IPS-NIHi7 (cell line): Measurements from ENCODE around the gene DAPK3.
"Not testable (repeated sequence)": the region's sequence is repeated elsewhere in the genome, so short reads cannot be mapped to it uniquely, and the experiment has no call there.

Source experiments
- DNase-seq: peaks from one replicate; pipeline ENCODE4 v3.0.0; 2012; ENCODE audit warnings: mixed read lengths; ENCODE audit errors: extremely low spot score

DAPK3 gene

GRCh38 chr19:3970808-3971598, at the start of gene DAPK3:
Gene DAPK3 (minus strand): TSS chr19:3971099. CDS start chr19:3969735, 1,364 bp downstream.
- peak; percentile 93 for DNase-seq

DNA sequence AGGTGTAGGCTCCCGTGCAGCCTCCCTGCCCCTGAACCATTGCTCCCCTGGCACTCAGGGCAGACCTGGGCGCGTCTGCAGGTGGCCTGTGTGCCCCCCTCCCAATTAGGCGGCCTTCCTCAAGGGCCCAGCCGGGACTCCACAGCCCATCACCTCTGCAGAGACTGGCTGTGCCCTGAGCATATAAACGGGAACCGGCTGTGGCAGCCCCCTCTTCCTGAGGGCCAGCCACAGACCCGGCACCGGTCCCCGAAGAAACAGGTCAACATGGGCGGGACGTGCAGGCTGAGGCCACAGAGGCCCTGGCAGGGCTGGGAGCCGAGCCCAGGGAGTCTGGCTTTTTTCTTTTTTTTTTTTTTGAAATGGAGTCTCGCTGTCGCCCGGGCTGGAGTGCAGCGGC, 48.7 kb upstream of the DAPK3 start:
- no peak for DNase-seq

DNA sequence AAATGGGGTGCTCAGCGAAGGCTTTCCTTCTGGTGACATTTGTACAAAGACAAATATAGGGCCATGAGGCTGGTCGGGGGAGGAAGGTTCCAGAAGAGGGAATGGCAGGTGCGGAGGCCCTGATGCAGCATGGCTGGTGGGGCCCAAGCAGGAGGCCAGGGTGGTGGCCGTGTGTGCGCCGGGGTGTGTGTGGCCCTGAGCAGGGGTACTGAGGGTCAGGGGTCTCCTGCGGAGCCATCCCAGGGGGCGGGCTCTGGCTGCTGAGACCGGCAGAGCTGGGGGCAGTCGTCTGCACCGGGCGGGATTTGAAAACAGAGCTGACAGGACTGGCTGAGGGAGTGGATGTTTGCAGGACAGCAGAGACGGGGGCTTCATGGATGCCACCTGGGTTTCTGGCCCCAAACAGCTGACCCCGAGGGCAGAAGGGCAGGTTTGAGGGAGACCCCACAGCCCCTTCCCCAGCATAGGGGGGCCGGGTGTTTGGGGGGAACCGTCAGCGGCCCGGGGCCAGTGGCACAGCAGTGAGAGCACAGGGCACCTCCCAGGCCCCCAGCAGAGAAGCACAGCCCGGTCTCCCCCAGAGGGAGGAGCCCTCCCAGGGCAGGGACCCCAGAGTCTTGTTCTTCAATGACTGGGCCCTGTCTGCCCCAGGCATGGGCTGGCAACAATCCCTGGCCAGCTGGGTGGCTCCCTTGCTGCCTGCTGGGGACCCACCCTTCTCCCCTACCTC, 48.0 kb upstream of the DAPK3 start:
- DNase-seq = no peak

GRCh38 chr19:4018140-4018613, 47.3 kb upstream of the DAPK3 start:
- no peak for DNase-seq

DNA sequence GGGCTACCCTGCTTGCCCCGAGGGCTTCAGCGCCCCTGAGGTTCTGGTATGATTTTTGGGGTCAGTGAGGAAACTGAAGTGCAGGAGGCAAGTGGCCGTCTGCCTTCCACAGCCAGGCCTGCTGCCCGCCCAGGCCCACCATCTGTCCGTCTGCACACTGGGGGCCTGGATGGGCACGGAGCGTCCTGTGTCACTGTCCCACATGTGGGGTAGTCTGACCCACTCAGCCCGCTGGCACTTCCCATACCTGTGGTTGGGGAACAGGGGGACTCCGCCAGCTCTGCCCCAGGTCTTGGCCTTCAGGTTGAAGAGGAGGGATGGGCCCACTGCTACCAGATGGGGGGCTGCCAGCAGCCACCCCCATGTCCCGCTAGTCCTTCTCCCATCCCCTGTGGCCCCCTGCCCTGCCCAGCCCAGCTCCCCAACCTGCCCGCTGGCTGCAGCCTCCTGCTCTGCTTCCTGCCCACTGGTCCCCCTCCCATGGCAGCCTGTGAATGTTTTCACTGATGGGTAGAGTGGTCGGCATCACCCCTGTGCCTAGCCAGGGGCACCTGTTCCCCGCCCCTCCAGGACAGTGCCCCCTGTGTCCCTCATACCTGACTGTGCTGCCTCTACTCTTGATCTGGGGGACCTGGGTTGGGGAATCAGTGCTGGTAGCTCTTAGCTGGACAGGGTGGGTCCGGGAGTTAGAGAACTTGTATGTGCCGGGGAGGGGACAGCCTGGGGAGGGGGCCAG, 46.2 kb upstream of the DAPK3 start:
- DNase-seq = no peak

- no peak for DNase-seq
Observed at GRCh38 chr19:4016486-4016885, 45.6 kb upstream of the DAPK3 start.

DNA sequence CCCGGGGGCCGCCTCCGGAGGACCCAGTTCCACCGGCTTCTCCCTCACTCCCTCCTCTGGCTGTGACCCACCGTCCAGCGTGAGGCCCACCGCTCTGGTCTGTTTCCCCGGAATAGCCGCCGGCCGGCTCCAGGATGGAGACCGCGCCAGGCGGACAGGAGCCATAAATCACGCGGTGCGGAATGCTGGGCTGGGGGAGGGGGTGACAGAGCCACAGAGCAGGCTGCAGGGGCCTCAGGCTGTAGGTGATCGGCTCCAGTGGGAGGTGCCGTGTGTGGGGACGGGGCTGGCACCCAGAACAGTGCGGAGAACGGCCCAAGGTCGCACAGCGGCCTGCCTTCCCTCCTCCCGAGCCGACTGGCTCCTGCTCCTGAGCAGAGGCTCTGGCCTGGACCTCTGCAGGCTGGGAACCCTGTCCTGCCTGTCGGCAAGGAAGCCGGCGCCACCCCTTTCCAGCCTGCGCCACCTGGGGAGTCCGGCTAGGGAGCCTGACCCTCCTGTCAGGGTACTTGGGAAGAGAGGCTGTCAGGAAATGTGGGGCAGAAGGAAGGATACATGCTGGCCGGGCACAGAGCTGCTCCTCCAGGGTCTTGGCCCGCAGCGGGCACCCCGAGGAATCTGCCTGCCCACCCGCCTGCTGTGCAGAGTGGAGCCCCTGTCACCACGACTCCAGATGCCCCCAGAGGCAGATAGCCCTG, 45.0 kb upstream of the DAPK3 start:
- no peak for DNase-seq

DNA sequence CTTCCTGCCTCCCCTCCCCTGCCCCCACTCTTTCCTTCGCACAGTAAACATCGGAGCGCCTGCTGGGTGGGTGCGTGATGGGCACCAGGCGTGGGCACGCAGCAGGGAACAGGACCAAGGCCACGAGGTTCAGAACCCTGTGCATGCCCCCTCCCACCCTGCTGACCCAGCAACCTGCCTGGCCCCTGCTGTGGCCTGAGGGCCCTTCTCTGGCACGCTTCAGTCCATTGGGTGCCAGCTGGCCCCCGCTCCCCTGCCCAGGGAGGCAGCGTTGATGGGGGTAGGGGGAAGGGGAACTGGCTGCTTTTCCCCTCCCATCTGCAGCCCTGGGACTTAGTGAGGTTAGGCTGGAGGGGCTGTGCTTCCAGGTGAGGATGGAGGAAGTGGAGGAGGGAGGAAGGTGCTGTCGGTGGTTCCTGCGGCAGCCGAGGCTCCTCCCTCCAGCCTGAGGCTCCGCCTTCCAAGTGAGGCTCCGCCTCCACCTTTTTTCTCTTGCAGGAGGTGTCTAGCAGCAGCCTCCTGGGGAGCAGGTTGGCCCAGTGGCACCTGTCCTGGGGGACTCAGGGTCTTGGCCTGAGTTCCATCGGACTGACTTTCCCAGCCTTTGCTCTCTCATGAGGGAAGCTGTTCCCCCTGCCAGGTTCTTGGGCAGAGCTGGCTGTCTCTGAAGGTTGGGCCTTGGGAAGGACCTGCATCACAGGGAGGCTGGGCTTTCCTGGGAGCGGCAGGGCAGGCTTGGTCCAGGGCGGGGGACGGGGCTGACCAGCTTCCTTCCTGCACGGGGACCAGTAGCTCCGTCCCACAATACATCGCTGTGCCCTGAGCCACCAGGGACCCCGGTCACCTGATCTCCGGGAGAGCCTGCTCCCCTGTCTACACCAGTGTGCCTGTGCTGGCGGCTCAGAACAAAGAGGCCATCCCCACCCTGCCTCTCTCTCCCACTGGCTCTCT, 43.9 kb upstream of the DAPK3 start:
- DNase-seq = peak; percentile 81

DNA sequence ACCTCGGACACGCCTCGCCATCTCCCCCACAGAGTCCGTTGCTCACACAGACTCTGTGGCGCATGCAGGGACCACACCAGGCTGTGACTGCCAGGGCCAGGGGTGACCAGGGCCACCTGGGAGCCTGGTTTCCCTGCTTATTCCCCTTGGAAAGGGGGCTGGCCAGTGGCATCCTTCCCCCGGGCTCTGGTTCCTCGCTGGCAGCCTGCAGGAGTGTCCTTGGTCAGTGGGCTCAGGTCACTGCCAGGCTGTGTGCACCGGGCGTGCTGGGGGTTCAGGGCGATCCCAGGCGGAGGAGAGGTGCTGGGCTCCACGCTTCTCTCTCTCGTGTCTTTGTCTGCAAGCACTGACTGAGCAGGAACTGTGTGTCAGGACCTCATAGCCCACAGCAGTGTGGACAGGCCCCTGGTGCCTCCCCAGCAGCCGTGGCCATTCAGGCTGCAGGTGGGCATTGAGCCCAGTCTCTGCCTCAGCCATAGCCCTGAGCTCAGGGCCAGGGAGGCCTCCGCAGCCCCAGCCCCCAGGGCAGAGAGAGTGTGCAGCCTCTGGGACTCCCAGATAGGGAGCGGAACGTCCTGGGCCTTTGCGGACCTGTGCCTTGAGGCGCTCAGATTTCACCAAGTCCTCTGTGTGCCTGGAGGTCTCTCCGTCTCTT, 43.1 kb upstream of the DAPK3 start:
- no peak for DNase-seq

GRCh38 chr19:4012975-4013634, 42.2 kb upstream of the DAPK3 start:
- no peak for DNase-seq

DNA sequence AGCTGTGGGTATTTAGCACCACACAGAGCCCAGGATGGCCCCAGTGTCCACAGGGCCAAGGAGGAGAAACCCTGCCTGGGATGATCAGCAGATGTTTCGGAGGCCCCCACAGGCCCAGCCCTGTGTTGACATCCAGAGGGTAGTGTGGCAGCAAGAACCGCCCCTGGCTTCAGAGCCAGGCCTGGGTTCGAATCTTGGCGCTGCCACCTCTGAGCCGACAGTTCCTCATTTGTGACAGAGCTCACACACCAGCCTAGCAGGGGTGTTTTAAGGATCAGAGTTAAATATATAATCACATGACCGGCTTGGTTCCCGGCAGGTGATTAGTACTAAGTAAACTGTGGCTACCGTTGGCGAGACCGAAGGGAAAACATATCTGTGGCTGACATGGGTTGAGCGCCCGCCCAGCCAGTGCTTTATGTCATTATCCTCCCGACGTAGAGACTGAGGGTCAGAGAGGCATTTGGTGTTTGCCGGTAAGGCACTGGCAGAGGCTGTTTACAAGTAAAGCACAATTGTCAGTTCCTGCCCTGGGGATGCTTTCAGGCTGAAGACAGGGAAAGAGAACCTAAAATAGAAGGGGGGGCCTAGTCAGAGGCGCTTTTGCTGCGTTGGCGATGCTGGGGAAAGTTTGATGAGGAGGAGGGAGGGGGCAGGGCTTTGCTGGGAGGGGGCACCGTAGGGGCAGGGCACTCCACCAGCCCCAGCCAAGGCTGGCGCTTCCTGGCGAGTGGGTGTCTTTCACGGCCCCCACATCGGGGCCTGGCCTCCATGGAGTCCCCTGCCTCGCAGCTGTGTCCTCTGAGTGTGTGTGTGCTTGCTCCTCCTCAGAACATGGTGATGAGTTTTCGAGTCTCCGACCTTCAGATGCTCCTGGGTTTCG, 41.4 kb upstream of the DAPK3 start:
- DNase-seq = no peak

GRCh38 chr19:4011430-4011829, 40.5 kb upstream of the DAPK3 start:
- not testable (repeated sequence) for DNase-seq

DNA sequence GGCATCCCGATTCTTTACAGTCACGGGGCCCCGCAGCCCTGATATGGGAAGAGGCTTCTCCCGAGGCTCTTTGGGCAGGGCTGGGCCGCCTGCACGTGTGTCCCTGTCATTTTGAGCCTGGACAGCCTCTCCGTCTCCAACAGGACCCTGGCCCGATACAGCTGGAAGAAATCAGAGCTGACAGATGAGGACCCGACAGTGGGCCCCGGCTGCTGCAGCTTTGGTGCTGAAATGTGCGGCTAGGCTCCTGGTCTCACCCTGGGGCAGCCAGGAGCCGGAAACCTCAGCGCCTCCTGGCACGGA, 39.9 kb upstream of the DAPK3 start:
- DNase-seq = no peak

DNA sequence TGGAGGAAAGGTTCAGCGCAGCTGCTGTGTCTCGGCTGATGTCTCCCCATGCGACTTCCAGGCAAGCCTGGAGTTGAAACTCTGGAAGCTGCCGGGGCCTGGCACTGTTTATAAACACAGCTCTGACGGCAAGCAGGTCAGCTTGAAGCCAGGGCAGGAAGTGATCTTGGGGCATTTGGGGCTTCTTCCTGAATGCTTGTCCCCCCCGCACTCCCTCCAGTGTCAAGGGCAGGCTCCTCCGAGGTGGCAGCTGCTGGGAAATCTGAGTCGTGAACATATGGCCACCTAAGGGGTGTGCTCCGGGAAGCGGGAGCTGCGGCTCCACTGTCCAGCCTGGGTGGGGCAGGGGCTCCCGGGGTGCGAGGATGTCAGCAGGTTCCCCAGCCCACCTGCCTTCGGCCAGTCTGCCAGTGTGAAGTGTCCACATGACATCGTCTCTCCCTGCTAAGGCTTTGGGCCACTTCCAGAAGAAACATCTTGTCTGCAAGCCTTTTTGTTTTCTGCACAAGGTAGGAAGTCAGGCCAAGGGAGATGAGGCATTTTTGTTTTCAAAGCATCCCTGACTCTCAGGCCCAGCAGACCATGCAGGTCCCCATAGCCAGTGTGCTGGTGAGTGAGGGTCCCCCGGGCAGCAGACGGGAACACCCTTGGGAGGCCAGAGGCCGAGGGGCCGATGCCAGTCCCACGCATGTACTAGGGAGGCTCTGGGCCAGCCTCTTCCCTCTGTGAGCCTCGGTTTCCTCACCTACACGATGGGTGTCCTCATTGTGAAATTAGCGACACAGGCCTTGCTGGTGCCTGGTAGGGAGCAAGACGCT, 39.3 kb upstream of the DAPK3 start:
- DNase-seq = no peak

- DNase-seq = no peak
Observed at GRCh38 chr19:4007836-4008539, 37.1 kb upstream of the DAPK3 start.

GRCh38 chr19:4007021-4007835, 36.3 kb upstream of the DAPK3 start, which contains the start of gene PIAS4:
Gene PIAS4 (plus strand): TSS chr19:4007736. CDS start chr19:4007761, 25 bp downstream.
- DNase-seq = peak; percentile 100
